ENCODE results near the gene ESAM.
"Not testable (repeated sequence)": the region's sequence is repeated elsewhere in the genome, so short reads cannot be mapped to it uniquely, and the experiment has no call there.

The ESAM gene

DNA sequence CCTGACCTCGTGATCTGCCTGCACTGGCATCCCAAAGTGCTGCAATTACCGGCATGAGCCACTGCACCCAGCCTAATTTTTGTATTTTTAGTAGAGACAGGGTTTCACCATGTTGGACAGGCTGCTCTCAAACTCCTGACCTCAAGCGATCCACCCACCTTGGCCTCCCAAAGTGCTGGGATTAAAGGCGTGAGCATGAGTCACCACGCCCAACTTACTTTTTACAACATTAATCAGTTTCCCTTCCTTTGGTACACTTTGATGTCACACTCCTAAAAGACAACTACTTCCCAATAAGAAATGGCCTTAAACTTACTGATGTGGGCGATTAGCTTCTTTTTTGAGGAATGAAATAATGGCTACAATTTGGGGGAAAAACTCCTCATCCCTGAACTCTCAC lies 8.9 kb upstream of the ESAM start:
- not testable (repeated sequence) for DNase-seq (ENCODE audit: low read depth)

DNA sequence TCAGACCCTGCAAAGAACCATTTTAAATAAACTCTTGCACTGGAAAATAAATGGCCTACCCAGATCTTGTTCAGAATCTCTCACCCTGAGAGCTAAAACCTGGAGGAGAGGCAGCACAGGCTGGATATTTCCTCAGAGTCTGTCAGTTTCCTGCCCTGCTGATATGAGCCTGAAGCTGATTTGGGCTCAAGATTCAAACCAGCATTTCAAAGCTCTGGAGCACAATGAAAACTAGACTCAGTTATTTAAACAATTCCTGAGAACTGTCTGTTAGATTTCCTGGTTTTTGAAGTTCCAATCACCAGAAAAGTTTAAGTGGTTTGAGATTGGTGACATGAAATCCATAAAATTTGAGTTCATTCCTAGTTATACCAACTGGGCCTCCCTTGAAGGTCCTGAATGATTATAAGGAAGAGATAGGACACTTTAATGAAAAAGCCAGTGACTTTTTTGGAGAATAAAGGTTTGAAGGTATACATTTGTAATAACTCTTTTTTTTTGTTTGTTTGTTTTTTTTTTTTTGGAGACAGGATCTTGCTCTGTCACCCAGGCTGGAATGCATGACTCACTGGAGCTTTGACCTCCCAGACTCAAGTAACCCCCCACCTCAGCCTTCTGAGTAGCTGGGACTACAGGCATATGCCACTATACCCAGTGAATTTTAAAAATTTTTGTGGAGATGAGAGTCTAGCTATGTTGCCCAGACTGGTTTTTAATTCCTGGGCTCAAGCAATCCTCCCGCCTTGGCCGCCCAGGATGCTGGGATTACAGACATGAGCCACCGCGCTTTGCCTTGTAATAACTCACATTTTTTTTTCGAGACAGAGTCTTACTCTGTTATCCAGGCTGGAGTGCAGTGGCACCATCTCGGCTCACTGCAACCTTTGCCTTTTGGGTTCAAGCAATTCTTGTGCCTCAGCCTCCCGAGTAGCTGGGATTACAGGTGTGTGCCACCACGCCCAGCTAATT lies 8.0 kb upstream of the ESAM start:
- DNase-seq (ENCODE audit: low read depth), result no peak

DNA sequence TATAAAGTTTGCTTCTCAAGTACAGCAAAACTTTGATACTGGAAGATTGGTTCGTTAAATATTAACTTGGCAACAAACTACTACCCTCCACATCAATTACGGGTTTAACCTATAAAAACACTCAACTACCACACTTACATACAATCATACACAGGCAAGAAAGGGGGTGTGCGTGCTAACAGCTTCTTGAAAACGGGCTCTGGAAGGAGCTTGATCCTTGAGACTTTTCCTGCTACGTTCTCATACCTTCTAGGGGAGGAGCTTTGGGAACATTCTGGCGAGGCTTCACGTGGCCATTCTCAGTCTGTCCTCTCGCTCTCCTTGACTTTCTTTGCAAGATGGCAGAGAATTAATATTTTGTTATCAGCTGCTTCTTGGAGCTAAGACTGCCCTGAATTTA lies 6.8 kb upstream of the ESAM start:
- DNase-seq (ENCODE audit: low read depth), result no peak

DNA sequence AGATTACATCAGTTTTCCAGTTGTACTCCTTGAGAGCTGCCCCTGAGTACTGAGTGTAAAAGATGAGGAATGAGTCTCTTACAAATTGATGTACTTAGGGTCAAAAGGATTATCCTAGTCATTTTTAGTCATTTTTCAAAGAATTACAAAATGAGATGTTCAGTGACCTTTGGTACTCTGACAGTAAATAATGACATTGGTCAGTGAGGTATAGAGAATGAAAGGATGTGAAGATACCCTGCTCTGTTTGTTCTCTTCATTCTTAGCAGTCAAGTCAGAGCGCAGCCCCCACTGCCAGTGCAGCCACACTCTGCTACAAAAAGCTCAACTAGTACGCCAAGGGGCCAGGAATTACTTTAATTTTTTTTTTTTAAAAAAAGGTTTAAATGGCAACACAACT lies 4.1 kb upstream of the ESAM start:
- no peak for DNase-seq (ENCODE audit: low read depth)

DNA sequence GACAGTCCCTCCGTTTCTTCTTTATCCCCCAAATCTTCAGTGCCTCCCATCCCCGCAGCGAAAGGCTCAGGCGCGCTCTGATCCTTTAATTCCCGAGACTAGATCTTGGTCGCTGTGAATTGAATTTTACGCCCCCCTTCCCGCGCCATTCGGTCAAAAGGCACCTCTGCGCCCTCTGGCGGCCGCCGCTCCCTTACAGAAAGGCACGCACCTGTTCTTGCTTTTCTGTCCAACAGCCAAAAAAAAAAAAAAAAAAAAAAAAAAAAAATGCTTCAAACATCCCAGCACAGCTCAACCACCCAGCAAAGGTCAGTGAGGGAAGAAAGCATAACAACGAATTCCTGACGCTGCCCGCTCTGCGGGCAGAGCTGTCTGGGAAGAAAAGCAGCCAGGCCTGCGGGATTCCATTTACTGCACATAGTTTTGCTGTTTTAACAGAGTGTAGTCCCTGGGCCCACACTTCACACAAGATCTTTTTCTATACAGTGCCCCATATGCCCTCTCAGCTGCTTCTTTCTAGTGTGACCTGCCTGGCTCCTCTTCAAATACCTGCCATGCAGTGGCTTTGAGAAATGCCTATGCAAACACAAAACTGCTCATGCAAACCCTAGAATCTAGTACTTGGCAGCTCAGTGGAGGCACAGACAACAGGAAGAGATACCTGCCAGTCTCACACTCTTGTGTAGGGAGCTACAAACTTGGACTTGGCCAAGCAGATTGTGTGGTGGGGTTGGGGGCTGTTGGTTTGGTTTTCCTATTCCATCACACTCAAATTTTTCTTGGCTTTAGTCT lies 1.3 kb upstream of the ESAM start:
- no peak for DNase-seq (ENCODE audit: low read depth)

DNA sequence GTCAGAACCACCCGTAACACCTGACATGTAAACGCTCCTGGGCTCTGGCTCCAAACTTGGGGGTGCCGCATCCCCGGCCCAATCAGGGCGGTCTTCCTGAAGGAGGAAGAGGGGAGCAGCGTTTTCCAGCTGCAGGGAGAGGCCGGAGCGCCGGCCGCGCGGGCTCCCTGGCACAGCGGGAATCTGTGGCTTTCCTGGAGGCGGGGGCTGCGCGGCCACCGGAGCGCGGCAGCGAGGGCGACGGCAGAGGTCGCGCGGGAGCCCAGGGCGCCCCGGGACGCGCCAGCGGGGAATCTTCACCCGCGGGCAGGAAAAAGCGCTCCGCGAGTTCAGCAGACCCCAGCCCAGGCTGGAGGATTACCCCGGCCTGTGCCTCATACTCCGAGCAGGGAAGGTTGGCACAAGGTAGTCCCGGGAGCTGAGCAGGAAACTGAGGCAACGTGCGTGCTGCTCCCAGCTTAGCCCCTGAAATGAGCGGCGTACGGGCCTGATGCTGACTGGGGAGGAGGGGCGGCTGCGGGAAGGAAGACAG lies 600 bp upstream of the ESAM start:
- no peak for DNase-seq (ENCODE audit: low read depth)

DNA sequence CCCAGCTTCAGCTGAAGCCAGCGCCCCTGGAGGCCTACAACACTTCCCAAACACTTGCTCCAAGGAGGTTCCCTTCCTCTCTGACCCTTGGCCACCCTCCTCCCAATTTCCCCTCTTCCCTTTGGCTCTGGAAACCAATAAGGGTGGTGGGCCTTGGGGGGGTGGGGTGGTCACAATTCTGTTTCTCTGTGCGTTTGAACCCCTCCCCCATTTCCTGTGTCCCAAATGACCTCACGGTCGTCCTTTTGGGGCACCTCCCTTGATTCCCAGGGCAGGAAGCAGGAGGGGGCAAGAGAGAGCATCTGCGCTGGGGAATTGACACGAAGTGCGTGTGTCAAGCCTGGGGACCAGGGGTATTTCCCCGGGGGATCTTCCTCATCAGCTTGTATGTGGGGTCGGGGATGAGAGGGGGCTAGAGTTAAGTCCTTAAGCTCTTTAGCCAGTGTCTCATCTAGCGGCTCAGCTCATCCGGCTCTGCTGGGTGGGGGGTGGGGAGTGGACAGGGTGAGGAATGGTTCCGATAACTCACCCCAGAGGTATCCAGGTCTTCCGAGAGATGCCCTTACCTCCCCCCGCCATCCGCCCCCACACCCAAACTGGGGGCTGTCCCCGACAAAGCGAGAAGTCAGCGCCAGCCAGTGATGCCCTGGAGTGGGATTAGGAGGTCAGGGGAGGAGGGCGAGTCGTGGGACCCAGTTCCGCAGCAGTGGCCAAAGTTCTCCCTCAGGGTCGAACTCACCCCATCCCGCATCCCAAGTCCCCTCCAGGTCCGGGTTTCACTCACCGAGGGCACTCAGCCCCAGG lies 587 bp downstream of the ESAM start:
- DNase-seq (ENCODE audit: low read depth), result no peak

DNA sequence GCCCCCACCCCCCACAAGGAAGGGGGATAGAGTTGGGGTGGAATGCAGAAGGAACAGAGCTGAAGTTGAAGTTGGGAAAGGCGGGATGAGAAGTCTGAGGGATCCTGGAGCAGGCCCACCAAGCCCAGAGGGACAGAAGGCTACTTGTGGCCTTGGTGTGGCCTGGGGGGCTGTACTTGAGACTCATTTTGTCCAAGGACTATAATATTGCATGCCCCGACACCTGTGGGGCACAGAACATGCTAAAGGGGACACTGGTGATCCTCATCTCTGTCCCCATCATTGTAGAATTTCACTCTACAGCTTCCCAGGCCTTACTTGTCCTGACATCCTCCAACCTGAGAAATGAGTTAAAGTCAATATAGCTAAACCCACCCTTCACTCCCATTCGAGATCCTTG lies 1.3 kb downstream of the ESAM start:
- DNase-seq (ENCODE audit: low read depth), result no peak

DNA sequence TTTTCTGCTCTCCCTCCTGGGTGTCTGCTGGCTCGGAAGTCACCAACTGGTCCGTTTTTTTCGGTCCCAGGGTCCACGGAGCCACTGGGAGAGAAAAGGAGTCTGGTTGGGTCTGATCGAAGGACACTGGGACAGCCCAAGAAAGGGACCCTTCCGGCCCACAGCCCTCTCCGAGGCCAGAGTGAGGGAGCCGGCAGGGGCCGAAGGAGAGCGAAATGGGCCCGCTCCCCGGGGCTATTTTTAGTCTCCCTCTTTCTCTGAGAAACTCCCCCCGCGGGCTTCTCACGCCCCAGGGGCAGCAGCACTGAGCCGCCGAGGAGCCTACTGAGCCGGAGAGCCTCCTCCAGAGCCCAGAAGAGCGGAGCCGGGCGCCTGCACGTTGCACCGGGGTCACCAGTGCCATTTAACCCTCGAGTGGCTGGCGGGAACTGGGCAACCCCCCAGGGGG lies 1.9 kb downstream of the ESAM start:
- DNase-seq (ENCODE audit: low read depth), result no peak

DNA sequence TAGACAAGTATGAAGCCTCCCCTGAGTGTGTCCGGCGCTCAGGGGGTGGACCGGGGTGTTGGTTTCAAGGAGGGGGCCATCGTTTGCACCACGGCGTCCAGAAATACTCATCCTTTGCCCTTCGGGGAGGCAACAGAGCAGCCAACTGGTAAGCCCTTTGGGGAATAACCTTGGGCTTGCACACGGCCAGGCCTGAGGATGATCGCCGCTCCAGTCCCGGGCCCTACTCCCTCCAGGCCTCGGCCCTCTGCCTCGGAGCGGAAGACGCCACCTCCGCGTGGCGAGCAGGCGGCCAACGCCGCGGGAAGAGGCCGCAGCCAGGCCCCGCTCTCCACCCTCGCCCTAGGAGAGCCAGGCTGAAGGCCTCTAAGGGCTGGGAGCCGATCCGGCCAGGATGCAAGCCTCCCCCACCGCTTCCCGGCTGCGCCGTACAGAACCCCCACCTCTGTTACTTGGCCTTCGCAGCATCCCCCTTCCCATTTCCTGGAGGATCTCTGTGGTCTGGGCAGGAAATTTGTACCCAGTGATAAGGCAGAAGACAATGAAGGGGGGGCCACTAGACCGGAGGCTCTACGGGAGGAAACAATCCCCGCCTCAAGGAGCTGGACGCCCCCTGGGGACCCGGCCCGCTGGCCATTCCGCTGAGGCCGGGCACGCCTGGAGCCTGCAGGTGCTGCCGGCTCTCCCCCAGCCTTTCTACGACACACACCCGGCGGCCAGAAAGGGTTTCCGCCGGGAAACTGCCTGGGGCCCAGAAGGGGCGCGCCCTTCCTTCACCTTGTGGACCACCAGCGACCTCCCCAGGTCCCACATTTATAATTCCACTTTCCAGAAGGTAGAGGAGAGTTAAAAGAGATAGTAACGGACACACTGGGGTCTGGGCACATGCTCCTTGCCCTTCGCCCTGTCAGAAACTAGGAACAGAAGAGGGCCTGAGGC lies 2.6 kb downstream of the ESAM start:
- DNase-seq (ENCODE audit: low read depth), result no peak

DNA sequence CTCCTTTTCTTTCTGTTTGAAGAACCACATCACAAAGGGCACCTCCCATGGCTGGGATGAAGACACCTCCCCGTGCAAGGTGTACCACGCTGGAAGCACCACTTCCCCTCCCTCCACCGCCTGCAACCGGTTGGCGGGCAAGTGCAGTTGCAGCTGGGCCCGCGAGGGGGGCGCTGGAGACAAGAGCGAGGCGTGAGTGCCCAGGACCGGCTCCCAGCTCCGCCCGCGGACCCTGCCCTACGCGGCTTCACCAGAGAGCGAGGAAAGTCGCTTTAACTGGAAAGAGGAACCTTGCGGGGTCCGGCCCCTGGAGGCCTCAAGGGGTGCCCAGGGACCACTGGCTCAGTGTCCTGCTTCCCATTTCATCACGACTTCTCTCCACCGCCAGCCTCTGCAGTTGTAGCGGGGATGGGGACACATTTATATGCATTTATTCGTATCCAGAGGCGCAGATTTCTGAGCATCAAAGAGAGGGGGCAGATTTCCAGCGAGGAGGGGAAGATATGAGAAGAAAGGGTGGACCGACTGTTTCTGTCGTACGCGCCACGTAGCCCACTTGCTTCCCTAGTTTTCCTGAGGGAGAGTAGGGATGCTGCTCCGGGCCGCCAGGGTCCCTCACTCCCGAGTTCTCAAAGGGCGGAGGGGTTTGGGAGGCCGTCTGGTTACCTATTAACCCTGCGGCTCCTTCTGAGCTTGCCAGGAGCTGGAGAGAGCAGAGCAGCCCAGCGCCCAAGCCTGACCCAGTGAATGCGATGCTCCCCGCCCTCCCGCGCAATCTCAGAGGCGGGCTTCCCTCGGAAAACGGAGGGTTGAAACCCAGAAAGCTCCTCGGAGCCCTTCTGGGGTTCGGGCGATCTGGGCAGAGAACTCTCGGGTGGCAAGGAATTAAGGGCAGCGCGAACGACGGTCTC lies 3.5 kb downstream of the ESAM start:
- DNase-seq (ENCODE audit: low read depth), result no peak

DNA sequence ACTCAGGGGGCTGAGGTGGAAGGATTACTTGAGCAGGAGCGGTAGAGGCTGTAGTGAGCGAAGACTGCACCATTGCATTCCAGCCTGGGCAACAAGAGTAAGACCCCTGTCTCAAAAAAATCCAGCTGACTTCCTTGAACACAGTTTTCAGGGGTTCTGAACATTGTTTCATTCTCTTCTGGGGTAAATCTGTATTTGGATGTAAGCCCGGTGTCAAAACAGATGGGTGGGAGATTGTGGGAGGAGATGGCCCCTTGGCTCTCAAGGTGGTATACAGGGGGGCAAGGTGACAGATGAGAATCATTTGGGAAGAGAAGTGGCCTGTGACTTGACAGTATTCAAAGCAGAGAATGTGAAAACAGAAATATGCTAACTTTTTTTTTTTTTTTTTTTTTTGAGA lies 4.8 kb downstream of the ESAM start:
- no peak for DNase-seq (ENCODE audit: low read depth)

DNA sequence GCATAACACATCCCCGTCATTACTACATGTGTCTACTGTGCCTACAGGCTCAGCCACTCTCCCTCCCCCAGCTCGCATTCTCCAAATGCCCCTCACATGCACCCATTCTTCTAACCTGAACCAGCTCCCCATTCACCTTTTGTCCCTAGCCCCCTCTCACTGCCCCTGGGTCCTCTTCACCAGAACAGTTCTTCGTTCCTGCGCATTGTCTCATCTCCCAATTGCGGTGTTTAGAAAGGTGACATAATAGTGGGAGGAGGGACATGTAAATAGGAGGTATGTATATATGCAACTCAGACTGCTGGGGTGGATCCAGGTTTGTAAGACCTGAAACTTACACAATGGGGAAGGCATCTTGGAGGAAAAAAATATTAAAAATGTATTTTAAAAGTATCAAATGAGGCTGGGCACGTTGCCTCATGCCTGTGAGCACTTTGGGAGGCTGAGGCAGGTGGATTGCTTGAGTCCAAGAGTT lies 5.3 kb downstream of the ESAM start:
- no peak for DNase-seq (ENCODE audit: low read depth)

DNA sequence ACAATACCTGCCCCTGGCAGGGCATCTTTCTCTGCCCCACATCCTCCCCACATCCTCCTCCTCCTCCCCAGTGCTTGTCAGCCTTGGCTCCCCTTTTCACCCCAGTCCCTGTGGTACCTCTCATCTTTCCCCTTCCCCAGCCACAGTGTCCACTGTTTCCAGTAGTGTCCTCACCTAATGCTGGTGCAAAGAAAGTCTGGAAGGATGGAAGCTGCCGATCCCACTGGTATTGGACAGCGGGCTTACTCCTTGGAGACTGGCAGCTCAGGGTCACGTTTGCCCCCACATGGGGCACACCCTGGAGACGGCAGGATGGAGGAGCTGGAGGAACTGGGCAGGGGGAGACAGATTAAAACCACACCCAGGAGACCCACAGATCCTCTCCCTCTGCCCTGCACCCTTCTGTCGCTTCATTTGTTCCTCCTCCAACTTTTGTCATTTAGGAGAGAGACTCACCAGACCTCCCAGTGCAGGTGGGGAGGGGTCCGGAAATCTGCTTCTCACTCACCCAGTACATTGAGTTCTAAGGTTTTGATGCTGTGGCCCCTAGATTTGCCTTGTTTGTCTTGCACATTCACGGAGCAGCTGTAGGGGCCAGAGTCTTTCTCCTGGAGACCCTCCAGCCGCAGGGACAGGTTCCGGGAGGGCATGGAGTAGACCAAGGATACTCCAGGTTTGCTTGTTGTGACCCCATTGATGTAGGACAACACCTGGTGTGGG lies 5.9 kb downstream of the ESAM start:
- DNase-seq (ENCODE audit: low read depth), result no peak

DNA sequence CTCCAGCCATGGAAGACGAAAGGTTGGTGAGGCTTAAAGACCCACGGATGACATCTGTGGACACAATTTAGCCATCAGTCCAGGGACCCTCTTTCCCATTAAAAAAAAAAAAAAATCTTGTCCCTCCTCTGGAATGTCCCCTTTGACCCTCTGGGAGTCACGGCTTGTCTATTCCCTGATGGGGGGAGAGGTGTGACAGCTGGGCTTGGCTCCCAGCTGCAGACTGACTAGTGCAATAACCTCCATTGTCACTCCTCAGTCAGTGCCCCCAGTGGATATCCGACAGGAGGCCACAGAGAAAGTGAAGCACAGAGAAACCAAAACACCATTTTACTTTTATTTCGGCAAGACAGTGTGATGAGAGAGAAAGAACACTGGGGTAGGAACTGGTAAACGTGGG lies 7.4 kb downstream of the ESAM start:
- no peak for DNase-seq (ENCODE audit: low read depth)

DNA sequence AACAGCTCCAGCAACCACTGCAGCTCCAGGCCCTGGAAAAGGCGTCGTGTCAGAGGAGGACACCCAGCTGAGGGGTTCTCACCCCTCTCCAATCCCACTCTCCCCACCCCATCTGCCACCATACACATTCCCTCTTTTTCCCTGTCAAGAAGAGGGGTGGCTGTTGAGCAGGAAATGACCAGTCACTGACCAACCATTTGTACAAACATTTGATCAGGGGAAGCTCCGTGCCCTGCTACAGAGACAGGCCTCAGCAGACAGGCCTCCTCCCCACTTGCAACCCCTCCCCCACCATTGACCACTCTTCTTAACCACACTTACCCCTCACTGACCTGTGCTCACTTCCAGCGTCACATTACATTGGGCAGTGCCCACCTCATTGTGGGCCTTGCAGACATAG lies 7.8 kb downstream of the ESAM start:
- DNase-seq (ENCODE audit: low read depth), result no peak

DNA sequence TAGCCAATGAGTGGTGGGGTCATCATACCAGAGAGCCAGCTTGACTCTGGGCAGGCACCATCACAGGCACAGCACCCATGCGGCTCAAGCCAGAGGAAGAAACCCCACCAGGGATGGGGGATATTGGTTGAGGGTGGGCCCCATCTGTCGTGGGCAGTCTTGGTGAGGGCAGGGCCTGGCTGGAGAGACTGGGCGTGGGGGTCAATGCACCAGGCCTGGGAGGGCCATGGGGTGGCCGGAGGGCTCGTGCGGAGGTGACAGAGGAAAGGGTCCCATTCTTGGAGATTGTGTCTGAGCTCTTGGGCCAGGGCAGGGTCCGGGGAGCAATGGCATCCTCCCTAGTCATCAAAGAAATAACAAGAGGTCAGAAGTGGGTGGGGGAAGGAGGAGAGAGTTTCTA lies 8.5 kb downstream of the ESAM start:
- no peak for DNase-seq (ENCODE audit: low read depth)

DNA sequence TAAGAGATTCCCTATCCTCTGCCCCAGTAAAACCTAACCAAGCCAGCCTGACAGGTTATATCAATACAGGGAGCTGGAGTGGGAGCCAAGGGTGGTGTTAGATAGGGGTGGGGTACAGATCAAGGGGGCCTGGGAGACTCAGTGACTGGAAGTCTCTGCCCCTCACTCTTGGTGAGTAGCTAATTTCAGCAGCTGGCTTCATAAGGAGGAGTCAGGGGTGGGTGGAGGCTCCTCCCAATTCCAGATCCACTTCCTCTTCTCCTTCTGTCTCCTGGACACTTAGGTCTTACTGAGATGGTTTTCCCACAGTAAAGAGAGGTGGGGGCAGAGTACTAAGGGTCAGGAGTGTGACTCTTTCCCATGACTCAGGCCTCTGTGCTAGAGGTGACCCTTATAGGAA lies 8.9 kb downstream of the ESAM start:
- DNase-seq (ENCODE audit: low read depth), result no peak

DNA sequence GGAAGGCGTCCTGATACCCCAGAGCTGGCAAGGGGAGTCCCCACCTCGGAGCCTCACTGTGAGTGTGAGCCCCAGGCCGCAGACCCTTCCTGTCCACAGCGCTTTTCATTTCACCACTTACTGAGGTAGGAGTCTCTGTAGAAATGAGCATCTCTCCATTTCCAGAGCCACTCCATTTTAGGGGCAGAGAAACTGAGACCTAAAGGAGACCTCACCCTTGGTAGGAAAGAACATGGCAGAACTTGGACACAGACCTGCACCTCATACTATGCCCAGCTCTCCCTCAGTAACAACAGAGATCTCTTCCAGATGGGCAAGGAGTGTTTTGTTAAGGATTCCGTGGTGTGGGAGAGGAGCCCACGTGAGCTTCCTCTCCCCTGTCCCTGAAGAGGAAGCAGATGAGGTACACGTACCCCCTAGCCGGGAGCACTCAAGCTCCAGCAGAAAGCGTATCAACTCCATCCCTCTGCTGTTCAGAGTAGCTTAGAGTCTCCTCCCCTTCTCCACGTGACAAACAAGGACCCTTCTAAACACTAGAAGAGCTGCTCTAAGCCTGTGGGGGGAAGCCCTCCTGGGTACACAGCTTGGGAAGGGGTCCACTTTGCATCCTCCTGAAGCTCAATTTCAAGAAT lies 9.5 kb downstream of the ESAM start:
- no peak for DNase-seq (ENCODE audit: low read depth)

Measured in GM04503 (cell line).